Measurements from ENCODE around the gene ATP5PO. TPM values are rescaled to one million over a fixed set of nuclear protein-coding genes. Genes with fewer than 3 reads are reported as not detected.

Gene ATP5PO
- total and polyA plus RNA-seq, 2 of the 8 experiments (the other 6 are each of a cell fraction or from before 2014, with no cell fraction given): 251 to 267 TPM

DNA sequence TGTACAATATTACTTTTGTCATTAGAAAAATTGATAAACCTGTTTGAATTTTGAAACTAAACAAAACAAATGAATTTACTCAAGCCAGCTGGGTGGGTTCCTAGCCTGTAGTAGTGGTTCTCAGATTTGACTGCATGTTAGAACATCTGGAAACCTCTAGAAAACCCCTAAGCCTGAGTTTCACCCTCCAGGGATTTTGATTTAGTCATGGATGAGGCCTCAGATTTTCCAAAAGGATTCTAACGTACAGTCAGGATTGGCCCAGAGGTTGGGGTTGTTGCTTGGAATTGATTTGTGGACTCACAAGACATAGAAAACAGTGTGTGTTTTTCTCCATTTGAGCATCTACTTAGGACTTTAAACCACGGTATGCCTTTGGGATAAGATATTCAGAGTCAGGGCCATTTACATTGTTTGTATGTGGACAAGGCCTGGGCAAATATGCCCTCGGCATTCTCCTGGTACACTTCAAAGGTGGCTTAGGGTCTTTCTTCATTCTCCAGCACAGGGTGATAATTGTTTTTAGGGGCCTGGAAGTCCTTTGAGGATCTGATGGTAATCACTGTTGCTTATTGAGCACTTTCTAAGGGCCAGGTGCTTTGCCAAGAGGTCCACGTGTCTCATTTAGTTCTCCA, 42.6 kb downstream of the ATP5PO start:
- DNase-seq (ENCODE audit: low read depth in 1 of 2, low spot score in 2 of 2): no peak
- Histone ChIP-seq H2BK5ac (ENCODE audit: low read depth, low read length) (no peak overlapping the region), H3K56ac (replicated peaks; ENCODE audit: insufficient read length, low read depth, low read length) (no peak overlapping the region), H2BK12ac (ENCODE audit: low read depth, low read length) (no peak overlapping the region), H4K5ac (ENCODE audit: insufficient read length, low read depth, low read length) (no peak overlapping the region), H3K4ac (replicated peaks; ENCODE audit: insufficient read length, low read depth, low read length) (no peak overlapping the region), H4K8ac (ENCODE audit: extremely low read depth, insufficient read depth, low read length) (no peak overlapping the region), H3K23me2 (ENCODE audit: low read depth, low read length) (no peaks in the 10 kb centered on the region; the same call in 1 of the 2 replicates), H3K4me3 (ENCODE audit: extremely low read depth in 1 of 4, insufficient read depth in 2 of 4, low read depth in 3 of 4, low read length in 4 of 4) (no peak overlapping the region), H3K27me3 (replicated peaks in 1 of 4; ENCODE audit: control insufficient read depth in 3 of 4, extremely low read depth in 1 of 4, insufficient read depth in 3 of 4, low read length in 3 of 4) (no peaks in the 10 kb centered on the region), H4K20me1 (replicated peaks in 1 of 2; ENCODE audit: control insufficient read depth in 1 of 2, insufficient read depth in 2 of 2, low read length in 2 of 2) (no peaks in the 10 kb centered on the region), H3K79me1 (ENCODE audit: low read depth, low read length) (no peaks in the 10 kb centered on the region), H2AFZ (ENCODE audit: low read length) (no peak overlapping the region), H3K18ac (ENCODE audit: extremely low read depth, low read length) (no peak overlapping the region), H3K4me1 (replicated peaks in 1 of 4; ENCODE audit: control insufficient read depth in 3 of 4, insufficient read depth in 4 of 4, low read length in 3 of 4) (no peaks in the 10 kb centered on the region; a peak in 1 of 7 replicates), H2BK120ac (replicated peaks; ENCODE audit: low read depth, low read length) (no peak overlapping the region), H3K14ac (ENCODE audit: insufficient read length) (no peak overlapping the region), H3K27ac (ENCODE audit: low read depth, low read length) (no peak overlapping the region), H2AK5ac (ENCODE audit: low read depth, low read length) (no peak overlapping the region), H3K9me3 (ENCODE audit: insufficient read depth in 2 of 2, low read depth in 1 of 2, low read length in 1 of 2) (no peaks in the 10 kb centered on the region), H3K4me2 (ENCODE audit: insufficient read depth in 1 of 2, low read depth in 2 of 2, low read length in 2 of 2) (no peak overlapping the region), H3K36me3 (ENCODE audit: control insufficient read depth in 2 of 4, insufficient read depth in 4 of 4, low read length in 3 of 4) (no peaks in the 10 kb centered on the region), H3K79me2 (ENCODE audit: control insufficient read depth in 1 of 2, insufficient read depth in 2 of 2, low read length in 2 of 2) (no peaks in the 10 kb centered on the region), H3K23ac (ENCODE audit: insufficient read length) (no peak overlapping the region), H3K9ac (replicated peaks in 1 of 4; ENCODE audit: extremely low read depth in 1 of 4, low read depth in 3 of 4, low read length in 3 of 4) (no peak overlapping the region), H4K91ac (replicated peaks; ENCODE audit: insufficient read length, low read length) (no peak overlapping the region), H2BK20ac (ENCODE audit: low read length) (no peak overlapping the region), H2BK15ac (ENCODE audit: low read length) (no peak overlapping the region)
- TF ChIP-seq CHD2 (IDR thresholded peaks at IDR 0.05; ENCODE audit: low read length): no peak
- no peak for TF ChIP-seq SP1 (IDR thresholded peaks at IDR 0.05; ENCODE audit: low read depth, low read length)
- no peak for TF ChIP-seq CBX8 (IDR thresholded peaks at IDR 0.05; ENCODE audit: borderline replicate concordance, low read depth, low read length)
- POLR2A ChIA-PET (ENCODE audit: partially characterized antibody): no interaction called here
- CTCF ChIA-PET (ENCODE audit: partially characterized antibody): no interaction called here
- FAIRE-seq: no peak
- WGBS, 2 experiments (ENCODE audit: extremely low coverage in 1 of 2, insufficient coverage in 1 of 2, insufficient read length in 1 of 2, insufficient replicate concordance in 2 of 2, low coverage in 1 of 2, low lambda C conversion rate in 2 of 2, missing lambda C conversion rate in 1 of 2): 97% methylated on average over 4 of the region's 4 CpGs; no CpG with 5 or more reads in 1 of the 2 experiments
